Measurements from ENCODE around the gene CETP.
"Not testable (repeated sequence)": the region's sequence is repeated elsewhere in the genome, so short reads cannot be mapped to it uniquely, and the experiment has no call there.

Gene CETP

DNA sequence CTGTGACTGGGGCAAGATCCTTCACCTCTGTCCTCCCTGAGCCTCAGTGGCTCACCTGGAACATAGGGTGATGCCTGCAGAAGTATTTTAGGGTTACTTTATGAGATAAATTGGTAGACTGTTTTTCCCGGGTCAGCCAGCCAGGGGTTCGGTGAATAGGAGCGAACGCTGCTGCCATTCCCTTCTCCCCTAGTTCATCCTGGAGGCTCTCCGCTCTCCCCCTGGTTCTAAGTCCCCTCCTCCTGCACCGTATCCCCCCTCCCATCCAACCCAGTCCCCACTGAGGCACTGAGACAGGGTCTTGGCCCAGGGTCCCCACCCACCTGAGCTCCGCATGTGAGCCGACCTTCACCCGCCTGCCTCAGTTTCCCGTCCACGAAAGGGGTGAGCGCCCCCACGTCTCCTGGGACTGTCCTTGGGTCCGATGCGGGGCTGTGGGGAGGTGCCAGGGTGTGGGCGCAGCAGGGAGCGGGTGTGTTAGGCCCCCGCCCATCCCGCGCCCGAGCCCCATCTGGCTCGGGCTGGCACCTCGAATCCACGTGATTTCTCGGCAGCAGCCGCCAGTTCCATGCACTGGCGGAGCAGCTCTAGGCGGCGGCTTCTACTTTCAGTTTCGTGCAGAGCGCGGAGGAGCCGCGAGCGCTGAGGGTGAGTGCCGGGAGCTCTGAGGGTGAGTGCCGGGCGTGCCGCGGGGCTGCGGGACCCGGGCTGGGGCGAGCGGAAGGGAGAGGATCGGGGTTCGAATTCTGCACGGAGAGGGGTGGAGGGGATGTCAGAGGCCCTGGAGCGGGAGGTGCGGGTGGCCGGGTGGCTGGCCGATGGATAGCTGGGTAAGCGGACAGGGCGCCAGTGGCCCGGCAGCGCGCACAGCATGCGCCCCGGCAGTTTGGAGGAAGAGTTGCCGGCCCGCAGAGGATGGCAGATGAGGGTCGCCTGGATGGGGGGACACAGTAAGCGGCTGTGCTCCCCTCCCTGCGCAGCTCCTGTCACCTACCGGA lies 27.5 kb downstream of the CETP start, which contains the start of gene NLRC5:
Gene NLRC5 (plus strand): TSS at position 610 of the 998 bp plus-strand sequence. CDS start 31,156 bp downstream, outside the sequence.
- intact Hi-C loops (cut with DNase I) = no loop called here

DNA sequence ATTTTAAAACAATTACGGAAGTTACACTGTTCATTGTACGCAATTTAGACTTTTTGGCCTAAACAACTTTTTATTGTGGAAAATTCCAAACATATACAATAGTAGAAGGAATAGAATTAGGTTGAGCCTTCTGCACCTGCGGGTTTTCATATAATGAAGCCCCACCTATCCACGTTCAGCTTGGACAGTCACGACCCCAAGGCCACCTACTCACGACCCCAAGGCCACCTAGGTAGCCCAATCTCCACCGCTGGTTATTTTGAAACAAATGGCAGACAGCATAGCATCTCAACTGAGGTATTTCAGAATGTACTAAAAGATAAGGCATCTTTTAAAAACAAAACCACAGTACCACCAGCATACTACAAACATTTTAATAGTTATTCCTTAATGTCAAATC lies 28.2 kb downstream of the CETP start:
- no peak for DNase-seq
- intact Hi-C loops (cut with DNase I) = no loop called here

More for the DNA sequence above, 27.5 kb downstream of the CETP start, which contains the start of gene NLRC5:
- peak; percentile 69 to 96 (median 85) for DNase-seq

DNA sequence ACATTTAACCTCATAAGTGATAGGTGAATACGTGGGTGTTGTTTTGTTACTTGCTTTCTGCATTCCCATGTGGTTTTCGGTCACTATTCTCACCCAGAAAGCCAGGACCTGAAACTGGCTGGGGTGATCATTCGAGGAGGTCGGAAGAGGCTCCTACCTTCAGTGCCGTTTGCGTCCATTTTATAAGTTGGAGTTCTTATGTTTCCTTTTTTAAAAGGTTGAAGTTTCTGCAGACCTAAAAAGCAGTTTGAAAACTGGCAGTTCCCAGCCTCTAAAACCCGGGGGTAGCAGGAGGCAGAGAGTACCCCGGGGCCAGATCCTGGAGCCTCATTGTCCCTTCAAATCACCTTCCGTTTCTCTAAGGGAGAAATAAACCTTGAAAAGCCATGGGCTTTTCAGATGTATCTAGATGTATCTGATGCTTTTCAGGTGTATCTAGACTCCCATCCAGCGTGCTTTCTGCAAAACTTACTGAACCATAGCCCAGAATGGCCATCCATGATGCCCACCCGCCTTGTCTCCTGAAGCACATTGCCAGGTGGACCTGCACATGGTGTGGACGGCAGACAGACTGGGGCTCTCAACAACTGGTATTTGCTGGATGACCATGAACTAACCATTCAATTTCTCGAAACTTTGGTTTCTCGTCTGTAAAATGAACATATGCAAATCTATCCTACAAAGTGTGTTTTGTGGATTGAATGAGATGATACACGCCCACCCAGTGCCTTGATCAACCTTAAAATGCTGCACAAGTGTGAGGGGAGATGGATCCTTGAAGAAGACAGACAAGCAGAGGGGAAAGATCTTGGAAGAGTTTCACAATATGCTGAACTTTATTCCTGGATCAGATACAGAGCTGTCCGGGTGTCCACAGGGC lies 28.9 kb downstream of the CETP start:
- intact Hi-C loops (cut with DNase I) = no loop called here
- no peak for DNase-seq

DNA sequence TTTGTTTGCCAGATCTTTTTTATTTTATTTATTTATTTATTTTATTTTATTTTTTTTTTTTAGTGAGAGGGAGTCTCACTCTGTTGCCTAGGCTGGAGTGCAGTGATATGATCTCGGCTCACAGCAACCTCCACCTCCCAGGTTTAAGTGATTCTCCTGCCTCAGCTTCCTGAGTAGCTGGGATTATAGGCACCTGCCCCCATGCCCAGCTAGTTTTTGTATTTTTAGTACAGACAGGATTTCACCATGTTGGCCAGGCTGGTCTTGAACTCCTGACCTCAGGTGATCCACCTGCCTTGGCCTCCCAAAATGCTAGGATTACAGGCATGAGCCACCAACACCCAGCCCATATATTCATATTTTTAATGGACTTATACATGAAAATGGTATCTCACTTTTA lies 30.7 kb downstream of the CETP start:
- intact Hi-C loops (cut with DNase I); DNase-seq: not testable (repeated sequence)

DNA sequence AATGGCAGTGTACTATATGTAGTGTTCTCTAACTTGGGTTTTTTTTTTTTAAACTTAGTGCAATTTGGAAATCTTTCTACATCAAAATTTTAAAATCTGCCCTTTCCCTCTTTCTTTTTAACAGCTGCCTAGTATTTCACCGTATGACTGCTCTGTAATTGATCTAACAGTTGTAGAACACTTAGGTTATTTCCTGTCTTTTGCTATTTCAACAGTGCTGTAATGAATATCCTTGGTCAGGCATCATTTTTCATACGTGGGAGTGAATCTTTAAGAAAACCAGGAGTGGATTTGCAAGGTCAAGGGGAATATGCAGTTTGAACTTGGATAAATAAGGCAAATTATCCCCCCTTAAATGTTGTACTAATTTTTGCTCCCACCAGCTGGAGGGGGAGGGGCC lies 31.5 kb downstream of the CETP start:
- intact Hi-C loops (cut with DNase I) = no loop called here
- no peak for DNase-seq

DNA sequence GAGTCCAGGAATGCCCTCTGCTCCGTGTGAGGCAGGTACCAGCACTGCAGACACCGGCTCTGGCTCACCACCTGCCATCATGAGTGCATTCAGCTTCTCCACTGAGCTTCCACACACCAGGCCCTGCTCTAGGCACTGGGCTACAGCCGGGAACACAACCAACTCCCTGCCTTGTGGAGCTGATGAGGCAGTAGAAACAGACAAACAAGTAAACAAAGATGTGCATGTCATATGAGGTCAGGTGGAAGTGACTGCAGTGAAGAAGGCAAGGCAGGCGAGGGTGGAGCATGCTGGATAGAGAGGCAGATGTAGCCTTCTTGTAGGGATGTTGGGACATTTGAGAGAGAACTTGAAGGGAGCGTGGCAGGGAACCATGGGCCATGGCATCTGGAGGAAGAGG lies 32.6 kb downstream of the CETP start:
- intact Hi-C loops (cut with DNase I) = no loop called here
- DNase-seq = no peak

DNA sequence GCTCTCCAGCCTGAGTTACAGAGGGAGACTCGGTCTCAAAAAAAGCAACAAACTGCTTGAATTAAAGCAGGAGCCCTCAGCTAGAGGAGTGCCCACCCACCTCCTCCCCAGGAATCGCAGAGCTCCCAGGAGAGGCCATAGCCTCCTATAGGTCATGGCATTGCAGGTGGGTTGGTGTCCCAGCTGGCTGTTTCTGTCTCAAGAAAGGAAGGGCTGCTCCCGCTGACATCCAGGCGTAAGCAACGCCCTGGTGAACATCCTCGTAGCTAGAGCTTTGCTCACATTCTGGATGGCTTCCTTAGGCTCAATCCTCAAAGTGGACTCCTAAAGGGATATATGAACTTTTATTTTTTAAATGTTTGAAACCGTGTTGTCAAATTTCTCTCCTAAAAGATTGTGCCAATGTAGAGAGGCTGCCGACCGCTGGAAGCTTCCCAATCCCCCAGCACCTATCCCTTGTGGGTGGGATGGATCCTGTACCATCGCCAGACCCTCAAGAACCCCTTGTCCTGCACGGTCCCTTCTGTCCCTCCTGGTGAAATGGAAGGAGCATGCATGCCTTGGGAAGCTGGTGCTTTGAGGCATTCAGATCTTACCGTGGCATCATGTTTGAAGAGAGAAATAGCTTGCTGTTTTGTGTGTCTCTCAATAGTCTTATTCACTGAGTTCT lies 33.5 kb downstream of the CETP start:
- DNase-seq = no peak

DNA sequence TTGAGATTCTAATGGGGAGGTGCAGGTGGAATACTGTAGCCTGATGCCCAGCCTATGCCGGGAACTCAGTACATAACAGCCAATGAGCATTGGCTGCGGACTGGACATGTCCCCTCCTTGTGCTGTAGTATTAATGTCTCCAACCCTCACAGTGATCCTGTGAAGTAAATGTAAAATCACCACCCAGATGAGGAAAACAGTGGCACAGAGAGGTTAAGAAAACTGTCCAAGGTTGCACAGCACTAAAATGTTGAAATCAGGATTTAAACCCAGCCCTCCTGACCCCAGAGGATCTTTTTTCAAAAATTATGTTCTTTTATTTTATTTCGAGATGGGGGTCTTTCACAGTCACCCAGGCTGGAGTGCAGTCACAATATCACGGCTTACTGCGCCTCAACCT lies 35.5 kb downstream of the CETP start:
- DNase-seq = no peak
- intact Hi-C loops (cut with DNase I) = no loop called here

More for the DNA sequence above, 33.5 kb downstream of the CETP start:
- intact Hi-C loops (cut with DNase I) = no loop called here

DNA sequence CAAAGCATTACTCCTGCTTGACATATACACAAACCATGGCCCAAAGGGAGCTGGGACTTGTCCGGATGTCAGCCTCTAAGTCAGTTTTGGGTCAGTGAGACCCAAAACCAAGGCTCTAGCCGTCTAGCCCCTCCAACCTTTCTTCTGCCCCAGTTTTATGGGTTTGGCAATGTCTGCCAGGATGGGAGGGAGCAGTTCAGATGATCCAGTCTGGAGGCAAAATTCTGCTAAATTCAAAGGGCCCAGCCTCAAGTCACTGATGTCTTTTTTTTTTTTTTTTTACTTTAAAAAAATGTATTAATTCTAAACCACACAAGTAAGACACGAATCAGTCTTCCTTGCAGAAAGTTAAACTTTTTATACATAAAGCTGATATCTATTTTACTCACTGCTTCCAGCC lies 36.2 kb downstream of the CETP start:
- intact Hi-C loops (cut with DNase I) = no loop called here

DNA sequence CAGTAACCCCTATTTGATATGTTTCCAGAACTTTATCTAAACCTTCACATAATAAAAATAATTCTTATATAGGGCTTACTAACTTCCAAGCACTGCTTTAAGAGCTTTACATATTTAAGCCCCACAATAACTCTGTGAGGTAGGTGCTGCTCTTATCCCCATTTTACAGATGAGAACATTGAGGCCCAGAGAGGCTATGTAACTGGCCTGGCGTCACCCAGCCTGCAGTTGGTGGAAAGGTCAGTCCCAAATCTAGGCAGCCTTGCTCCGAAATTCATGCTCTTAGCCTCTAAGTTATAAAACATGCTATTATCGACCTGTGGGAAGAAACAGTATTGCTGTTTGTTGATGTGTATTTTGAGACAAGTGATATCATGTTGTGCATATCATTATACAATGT lies 36.6 kb downstream of the CETP start:
- no peak for DNase-seq
- intact Hi-C loops (cut with DNase I) = no loop called here

More for the DNA sequence above, 36.2 kb downstream of the CETP start:
- DNase-seq = no peak

DNA sequence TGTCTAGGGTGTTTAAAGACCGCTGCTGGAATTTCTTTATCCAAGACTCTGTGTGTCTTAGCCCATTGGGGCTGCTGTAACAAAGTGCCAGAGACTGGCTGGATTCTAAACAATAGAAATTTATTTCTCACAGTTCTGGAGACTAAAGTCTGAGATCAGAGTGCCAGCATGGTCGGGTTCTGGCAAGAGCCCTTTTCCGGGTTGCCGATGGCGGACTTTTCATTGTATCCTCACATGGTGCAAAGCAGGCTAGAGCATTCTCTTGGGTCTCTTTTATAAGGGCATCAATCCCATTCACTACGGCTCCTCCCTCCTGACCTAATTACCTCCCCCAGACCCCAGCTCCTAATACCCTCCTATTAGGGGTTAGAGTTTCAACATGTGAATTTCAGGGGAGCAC lies 37.1 kb downstream of the CETP start:
- no peak for DNase-seq
- intact Hi-C loops (cut with DNase I) = no loop called here

DNA sequence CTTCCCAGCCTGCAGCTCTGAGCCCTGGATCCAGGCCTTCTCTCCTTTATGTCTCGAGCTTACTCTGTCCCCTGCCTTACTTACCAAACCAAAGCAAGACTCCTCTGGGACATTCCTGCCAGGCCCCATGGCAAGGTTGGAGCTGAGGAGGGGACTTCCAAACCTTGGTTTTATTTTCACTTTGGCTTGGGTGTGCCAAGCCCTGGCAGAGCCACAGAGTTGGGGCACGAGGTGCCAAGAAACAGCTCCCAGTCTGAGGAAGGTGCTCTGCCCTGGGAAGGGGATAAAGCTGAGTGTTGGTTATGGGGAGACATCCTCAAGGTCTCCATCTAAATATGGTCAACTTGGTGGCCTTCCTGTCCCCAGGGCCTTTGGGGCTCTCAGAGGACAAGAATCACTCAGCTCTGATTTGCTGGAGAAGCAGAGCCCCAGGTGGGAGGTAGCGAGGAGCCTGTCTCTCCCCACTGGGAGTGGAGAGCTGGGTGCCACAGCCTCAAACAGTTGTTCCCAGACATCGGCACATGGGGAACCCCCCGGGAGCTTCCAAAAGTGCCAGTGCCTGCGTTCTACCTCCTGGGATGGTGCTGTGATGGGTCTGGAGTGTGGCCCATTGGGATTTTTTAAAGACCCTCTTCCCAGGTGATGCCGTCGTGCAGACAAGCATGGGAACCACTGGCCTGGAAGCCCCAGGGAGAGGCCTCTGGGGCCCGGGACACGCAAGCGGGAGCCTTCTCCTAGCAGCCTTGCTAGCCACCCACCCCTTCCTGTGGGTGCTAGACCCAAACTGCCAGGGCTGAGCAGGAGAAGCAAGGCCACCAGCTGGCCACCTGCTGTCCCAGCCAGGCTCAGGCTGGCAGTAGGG lies 37.9 kb downstream of the CETP start:
- intact Hi-C loops (cut with DNase I) = no loop called here
- DNase-seq = no peak

DNA sequence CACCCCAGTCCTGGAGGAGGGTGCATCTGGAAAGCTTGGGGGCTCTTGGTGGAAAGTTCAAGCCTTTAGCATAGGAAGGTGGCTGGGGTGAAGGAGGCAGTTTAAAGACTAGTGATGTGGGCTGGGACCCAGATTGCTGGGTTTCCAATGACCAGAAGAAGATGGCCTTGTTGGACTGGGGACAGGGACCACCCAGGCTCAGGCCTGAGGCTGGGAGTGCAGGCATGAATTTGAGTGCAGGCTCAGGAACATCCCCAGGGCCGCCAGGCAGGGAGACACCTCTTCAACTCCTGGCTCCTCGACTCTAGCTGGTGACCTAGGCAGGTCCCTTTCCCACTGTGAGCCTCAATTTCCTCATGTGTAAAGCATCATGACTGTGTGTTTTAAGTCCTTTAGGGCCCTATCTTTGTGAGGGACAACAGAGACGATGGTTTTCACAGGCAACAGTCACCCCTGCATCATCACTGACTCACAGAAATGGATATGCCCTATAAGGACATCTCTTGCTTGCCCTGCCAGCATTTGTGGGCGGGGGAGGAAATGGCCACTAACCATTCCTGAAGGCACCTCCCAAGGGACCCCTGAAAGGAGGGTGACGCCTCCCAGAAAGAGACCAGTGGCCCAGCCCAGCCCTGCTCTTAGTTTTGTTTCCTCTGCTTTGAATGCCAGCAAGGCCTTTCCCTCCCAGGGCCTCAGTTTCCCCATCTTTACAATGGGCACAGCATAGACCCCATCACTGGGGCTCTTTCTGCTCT lies 38.7 kb downstream of the CETP start:
- no peak for DNase-seq
- intact Hi-C loops (cut with DNase I) = no loop called here

DNA sequence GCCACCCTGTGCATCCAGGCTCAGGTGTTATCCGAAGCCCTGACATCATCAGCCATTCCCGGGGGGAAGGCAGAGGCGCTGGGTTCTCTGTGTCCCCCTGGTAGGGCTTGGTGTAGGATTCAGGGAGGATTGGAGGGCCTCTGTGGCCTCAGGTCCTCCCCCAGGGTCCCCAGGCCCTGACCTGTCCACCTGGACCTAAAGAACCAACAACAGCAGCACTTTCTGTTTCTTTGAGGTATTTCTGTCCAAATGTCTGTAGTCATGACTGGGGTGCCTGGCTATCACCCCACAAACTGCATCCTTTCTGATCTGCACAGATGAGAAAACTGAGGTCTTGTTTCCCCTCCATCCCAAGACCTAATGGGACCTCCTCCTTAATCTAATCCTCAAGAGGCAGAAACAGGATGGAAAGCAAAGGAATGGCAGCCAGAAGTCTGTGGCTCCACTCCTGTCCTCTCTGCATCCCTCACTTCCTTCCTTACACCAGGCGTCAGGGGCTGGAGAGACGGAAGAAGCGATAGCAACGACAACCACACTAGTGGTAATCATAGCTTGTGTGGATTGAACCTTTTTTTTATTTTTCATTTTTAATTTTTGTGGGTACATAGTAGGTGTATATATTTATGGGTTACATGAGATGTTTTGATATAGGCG lies 39.4 kb downstream of the CETP start:
- no peak for DNase-seq
- intact Hi-C loops (cut with DNase I) = no loop called here

DNA sequence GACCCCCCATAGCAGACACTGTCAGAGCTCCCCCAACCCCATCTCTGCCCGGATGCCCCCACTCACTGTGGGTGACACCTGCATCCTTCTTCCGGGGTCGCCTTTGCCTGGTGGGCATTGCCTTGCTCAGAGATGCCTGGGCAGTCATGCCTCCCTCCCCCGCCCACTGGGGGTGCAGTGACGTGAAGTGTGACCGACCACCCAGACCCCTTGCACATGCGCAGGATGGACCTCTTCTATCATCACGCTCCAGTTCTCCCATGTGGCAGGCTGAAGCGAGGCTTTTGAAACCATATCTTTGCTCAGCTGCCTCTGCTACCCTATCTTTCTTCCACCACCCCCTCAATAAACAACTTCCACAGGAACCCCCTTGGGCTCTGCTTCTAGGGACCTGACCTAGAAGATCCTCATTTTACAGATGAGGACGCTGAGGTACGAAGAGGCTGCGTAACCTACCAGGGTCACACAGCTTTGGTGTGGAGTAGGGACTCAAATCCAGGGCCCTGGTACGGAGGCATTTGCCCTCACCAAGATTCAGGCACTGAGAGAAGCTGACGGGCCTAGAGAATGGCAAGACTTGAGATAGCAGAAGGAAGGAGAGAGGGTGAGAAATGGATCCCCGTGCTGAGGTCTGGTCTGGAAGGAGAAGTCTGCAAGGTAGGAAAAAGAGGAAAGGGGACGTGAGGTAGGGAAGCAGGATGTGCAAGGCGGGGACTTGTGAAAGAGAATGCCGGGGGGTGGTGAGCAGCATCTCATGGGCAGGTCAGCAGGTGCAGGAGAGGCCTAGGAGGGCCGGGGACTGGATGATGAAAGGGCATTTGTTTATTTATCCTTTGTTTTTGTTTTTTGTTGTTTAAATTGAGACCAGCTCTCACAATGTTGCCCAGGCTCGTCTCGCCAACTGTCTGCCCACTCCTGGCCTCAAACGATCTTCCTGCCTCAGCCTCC lies 42.0 kb downstream of the CETP start:
- intact Hi-C loops (cut with DNase I) = no loop called here
- DNase-seq = no peak

All from head of caudate nucleus (tissue), 42 donors.